Activated gamma-delta T cell (primary cell): ENCODE measurements around the gene TNRC18.

Experiments used
- DNase-seq: peaks from one replicate; lab custom pipeline; 2025; lab: John Stamatoyannopoulos, UW

Gene TNRC18

DNA sequence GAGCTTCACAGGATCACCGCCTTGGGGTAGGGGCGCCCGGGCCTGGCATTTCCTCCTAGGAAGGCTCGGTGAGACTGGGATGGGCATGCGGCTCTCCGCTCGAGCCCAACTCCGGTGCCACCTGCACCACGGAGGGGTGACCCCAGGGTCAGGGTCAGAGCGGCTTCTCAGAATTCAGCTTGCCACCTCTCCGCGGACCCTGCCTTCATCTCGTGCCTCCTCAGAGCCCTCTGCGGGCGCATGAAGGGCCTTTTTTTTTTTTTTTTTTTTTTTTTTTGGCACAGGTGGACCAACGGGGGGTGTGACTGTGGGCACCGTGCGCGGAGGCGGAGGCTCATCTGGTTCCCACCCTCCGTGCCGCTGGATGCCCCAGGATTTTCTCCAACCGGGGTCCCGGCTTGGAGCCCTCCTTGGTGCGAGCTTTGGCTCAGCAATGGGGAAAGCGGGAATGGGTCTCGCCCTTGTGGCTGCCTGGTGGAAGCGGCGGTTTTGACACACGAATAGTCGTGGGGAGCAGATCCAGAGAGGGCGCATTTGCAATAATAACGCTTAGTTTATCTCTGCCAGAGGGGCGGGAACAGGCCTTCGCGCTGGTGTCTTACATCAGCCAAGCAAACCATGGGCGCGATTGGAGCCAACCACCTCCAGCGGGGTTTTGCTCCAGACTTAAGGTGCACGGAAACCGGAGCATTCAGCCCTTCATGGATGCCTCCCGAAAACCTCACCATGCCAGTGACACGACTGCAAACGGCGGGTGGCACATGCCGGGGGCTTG is 5.0 kb upstream of the TNRC18 start:
- no peak for DNase-seq

DNA sequence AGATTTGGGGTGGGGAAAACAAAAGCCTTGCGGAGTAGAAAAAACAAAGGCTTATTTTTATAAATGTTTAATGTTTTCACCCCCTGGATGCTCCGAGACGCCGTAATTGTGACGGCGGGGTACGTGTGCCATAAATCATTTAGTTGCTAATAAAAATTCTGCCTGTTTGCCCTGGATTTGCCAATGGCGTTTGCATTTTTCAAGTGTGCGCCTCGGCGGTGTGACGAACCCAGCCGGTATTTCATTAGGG is 2.5 kb upstream of the TNRC18 start:
- DNase-seq, result no peak

DNA sequence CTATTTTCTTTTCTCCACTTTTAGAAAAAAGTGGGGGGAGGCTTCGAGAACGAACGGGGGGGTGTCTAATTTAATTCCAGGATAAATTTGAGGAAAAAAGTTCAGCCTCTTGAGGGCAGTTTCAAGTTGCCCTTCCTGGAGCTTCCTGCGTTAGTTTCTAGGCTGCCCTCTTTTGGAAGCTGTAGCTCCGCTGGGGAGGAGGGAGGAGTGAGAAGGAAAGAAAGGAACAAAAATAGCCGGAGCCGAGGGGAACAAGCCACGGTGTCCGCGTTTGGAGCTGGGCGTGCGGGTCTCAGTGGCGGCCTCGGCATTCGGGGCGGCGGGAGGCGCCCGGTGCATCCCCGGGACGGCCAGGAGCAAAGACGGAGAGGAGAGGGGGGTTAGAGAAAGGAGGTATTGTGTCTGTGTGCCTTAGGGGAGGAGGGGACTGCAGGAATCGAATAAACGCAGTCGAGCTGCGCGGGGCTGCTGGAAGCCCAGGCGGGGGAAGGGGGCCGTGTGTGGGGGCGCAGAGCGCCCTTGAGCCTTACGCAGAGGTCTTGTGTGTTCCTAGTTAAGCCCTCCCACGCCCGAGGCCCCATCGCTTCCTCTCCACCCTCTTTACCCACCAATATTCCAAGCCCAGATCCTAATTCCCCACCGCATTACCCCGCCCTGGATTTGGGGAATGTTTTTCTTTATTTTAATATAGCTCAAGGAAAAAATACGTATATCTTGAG is 2.0 kb upstream of the TNRC18 start:
- DNase-seq, result no peak

DNA sequence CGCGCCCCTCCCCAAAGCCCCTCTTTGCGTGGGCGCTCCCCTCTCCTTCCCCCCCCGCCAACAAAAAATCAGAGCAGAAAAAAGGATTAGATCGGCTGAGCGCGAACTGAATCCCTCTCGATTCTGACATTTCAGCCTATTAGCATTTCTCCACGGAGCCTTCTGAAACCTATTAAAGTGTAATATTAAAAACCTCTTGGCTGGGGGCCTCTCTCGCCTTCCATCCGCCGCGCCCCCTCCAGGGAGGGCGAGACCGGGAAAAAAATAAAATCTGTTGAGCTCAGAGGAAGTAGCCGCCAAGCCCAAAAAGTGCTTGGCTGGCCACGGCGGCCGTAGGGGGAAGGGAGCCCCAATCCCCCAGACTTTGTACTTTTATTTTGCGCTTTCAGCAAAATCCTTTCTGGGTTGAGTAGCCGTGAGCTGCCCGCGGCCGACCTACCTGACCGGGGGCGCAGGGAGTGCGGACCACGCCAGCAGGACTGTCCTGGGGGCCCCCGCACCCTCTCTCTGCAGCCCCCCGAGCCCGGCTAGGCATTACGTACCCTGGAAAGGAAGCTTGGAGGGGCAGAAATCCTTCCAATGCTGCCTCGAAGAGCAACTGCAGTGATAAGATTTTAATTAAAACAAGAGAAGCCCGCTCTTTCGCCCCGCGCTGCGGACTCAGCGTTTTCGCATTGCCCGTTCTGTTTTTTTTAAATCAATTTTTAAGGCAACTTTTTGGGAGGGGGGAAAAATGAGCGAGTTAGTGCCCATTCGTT is 1.3 kb upstream of the TNRC18 start:
- no peak for DNase-seq

DNA sequence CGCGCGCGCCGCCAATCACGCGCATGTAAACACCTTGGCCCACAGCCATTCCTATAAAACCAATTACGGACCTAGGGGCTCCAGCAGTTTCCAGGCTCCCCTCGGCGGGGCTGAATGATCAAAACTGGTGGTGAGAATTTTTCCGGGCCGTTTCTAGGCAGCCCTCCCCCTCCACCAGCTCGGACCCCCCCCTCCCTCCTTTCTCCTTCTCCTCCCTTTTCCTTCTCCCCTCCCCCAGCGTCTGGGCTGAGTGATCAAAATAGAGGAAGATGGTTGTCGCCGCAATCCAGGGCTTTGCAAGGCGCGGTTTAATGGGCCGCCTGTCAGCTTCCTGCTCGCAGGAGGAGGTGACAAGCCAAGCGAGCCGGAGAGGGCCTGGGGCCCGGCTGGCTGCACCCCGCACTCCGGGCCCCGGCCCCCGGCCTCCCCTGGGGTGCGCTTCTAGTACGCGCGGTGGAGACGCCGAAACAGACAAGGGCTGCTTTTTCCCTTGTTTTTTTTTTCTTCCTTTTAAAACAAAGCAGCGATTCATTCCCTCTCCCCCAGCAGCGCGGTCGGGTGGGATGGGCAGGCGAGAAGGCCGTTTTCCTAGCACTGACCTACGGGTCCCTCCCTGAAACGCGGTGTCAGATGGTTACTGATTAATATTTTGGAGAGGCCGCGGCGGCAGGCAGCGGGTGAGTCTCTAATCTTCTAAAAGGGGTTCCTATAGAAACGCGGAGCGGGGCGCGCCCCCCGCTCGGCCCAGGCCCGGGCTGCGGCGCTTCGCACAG is 528 bp upstream of the TNRC18 start:
- no peak for DNase-seq

DNA sequence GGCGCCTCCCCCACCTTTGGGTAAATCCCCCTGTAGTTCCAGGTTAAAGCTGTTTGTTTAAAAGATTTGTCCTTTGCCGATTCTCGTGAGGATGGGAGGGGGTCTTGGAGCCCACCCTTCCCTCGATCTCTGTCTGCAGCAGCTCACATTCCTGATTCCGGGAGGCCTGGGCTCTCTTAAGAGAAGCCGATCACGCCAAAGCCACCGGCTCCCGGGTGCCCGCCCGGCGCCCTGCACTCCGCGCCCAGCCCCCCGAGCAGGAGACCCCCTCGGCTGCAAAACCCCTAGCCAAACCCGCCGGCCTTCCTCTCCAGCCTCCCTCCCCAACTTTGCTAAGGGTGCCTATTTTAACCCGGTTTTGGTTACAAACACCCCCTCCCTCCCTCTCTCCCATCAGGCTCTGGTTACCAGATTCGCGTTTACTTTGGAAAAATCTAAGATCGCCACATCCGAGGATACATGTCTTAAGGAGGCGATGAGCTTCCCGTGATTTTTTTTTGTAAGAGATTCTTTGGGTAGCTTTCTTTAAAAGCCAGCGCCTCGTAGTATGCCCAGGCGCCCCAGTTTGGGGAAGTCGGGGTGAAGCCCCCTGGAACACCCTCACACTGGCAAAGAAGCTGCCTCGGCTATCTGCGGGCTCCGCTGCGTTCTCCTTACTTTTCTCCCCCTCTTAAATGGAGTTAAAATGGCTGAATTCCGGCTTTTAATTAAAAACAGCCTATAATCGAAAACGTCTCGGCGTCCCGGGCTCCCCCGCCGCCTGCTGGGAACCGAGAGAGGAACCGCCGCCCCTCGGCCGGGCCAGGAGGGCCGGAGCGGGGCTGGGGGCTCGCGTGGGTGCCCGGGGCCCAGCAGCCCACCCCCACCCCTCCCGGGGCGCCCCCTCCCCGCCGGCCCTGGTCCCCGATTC is 983 bp downstream of the TNRC18 start:
- DNase-seq, result no peak

DNA sequence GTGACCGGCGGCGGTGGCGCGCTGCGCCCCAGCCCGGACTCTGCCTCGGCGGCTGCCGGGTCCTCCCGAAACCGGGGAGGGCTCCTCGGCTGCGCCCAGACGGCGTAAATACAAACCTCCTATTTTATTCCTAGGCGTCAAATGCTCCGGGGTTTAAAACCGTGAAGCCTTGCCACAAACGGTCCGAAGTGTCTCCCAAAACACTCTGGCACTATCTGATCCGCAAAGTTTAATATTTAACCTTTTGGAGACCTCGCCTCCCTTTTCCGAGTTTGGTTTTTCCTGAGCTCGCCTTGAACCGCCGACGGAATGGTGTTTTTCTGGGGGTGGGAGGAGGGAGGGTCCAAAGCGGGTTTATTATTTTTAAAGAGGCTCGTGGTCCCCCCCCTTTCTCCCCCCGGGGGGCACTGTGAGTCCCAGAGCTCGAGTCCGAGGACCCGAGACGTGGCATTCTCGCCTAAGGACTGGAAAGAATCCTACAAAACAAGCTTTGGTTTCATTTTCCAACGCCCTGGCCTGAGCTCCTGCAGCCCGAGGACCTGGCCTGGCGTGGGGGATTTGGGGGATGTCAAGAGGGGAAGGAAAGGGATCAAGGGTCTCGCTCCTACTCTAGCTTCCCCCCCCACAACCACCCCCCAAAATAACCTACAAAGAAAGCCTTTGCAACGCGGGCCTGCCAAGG is 1.8 kb downstream of the TNRC18 start:
- no peak for DNase-seq

DNA sequence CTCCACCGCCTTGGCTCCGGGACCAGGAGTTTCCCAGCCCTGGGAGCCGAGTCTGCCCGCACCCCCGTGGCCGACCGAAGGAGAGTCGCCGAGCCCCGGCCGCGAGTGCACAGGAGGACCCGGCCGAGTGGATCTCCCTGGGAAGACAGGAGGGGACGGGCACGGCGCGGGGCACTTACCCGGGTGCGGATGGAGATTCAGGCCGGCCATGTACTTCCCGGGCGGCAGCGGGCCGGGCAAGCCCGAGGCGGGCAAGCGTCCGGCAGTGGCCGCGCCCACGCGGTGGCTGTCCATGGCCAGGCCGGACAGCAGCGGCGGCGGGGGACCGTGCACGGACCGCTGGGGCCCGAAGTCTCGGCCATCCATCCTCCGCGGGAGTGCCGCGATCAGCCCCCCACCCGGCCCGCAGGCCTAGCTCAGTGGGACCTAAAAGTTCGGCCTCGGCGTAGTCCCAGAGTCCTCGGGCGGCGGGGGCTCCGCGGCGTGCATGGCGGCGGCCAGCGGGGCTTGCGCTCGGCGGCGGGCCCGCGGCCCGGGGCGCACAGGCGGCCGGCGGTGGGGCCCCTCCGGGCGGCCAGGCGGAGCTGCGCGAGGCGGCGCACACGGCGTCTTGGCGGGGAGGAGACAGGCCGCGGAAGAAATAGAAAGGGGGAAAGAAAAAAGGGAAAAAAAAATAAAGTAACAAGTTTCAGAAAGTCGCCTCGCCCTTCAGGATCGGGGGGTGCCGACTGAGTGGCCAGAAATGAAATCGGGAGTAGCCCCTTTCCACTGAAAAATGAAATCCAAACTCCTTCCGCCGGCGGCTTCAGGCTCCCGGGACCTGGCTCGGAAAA is 2.5 kb downstream of the TNRC18 start:
- no peak for DNase-seq

DNA sequence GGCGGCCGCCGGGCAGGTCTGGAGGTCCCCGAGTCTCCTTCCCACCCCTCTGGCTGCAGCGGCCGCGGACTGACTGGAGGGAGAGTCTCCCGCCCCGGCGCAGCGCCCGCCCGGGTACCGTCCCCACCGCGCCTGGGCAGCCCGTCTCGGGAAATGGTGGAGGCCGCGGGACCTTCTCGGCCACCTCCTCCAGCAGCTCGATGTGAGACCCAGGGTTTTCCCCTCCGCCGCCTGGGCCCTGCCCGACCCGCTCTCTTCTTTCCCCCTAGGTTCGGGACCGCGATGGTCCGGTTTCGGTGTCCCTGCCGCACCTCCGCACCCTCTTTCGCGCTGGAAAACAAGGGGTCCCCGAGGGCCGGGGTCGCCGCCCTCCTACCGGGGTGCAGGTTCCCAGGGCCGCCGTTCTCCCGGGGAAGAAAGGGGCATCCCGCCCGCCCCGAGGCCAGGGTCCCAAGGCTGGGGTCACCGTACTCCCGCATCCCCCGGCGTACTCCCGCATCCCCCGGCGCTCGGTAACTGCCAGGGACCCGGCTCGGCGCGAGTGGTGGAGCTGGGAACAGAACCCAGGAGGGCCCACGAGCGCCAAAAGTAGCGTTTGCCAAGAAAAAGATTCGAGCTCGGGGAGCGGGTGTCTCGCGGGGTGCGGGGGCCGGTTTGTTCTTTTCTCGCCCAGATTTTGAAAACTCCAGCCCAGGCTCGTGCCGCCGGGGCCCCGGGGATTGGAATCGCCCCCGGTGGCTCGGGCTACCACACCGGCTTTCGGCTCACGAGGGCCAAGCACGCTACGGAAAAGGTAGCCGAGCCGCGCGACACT is 3.4 kb downstream of the TNRC18 start:
- no peak for DNase-seq

DNA sequence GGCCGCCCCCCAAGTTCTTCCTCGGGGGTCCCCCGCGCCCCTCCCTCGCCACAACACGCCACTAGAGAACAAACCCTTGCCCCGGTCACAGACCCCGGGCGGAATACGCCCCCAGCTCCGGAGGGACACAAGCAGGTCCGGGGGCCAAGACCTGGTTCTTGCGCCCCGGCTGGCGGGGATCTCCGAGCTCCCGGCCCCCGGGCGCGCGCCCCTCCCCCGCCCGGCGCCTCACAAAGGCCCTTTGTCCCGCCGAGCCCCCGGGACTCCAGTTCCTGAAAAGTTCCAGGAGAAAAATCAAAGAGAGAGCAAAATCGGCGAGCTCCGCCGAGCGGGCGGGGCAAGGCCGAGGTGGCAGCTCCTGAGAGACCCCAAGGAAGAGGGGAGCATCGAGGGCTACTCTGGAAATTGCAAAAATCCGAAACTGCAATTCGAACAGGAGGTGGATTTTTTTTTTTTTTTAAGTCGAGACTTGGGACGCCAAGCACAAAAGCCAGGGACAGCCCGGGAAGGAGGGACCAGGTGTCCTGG is 4.0 kb downstream of the TNRC18 start:
- DNase-seq, result no peak

DNA sequence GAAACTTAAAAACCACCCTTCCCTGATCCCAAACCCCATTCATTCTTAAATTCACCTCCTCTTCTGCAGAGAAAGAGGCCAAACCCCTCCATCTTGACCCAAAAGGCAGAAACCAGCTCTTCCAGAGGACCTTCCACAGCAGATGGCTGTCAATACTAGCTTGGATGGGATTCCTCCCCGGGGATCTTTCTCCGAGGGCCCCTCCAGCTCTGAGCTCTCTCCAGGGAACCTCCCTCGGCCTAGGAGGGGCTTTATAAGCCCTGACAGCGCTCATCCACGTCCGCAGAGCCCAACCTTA is 5.4 kb downstream of the TNRC18 start:
- DNase-seq, result no peak

DNA sequence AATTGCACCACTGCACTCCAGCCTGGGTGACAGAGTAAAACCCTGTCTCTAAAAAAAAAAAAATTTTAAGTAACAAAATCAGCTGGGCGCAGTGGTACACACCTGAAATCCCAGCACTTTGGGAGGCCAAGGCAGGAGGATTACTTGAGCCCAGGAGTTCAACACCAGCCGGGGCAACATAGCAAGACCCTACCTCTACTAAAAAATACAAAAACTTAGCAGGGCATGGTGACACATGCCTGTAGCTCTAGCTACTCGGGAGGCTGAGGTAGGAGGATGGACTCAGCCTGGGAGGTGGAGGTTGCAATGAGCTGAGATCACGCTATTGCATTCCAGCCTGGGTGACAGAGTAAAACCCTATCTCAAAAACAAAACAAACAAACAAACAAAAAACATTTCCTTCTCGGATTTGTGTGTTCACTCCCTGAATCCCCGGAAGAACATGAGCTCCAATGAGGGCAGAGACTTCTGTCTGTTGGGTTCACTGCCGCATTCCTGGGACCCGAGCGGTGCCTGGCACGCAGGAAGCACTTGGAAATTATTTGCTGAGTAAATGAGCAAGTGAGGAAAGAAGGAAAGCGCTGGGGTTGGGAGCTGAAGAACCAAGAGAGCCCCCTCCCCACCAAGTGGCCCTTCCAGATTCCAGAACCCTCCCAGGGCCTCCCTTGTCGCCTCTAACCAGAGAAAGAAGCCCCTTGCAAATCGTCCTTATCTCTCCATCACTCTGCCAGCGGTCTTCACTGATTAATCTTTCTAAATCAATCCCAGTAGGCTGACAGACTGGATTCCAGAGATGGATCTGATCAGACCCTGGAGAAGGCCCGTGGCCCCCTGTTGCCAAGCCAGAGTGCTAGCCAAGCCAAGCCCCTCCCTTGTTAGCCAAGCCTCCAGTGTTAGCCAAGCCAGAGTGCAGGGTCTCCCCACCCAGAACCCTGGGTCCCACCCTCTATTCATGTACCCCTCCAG is 6.2 kb downstream of the TNRC18 start:
- DNase-seq, result no peak

DNA sequence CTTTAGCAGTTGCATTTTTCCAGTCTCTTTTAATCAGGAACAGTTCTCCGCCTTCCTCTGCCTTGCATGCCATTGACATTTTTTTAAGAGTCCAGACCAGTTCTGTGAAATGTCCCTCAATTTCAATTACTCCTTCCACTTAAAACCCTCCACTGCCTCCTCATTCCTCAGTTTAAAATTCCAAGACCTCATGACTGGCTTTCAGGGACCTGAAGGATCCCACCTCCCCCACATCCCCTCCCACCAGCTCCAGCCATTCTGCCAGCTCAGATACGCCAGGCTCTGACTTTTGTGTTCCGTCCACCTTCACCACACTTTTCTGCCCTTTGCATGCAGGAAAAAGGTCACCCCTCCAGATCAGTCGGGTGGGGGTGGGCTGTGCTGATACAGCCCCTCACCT is 8.7 kb downstream of the TNRC18 start:
- no peak for DNase-seq

DNA sequence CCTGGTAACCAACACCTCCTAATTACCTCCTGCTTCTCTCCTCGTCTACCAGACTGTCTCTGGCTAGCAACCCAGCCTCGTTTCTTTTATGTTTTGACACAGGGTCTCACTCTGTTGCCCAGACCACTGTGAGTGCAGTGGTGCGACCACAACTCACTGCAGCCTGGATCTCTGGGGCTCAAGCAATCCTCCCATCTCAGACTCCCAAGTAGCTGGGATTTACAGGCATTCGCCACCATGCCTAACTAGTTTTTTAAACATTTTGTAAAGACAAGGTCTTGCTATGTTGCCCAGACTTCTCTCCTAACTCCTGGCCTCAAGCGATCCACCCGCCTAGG is 10.2 kb downstream of the TNRC18 start:
- DNase-seq, result no peak

DNA sequence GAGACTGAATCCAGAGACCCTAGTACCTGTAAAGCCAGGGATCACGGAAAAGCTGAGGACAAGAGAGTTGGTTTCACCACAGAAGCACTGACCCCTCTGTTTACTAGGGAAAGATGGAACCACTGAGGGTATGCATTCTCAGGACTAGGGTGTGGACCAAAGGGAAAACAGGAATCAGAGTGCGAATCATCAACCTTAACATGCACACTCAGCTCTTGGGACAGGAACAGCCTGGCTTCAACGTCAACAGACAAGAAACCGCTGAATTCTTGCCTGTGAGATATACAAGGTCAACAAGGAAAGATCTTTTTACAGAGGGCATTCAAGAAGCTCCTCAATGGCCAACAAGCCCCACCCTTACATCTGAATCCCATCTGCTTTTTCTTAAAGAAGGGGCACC is 14.9 kb downstream of the TNRC18 start:
- DNase-seq, result no peak

DNA sequence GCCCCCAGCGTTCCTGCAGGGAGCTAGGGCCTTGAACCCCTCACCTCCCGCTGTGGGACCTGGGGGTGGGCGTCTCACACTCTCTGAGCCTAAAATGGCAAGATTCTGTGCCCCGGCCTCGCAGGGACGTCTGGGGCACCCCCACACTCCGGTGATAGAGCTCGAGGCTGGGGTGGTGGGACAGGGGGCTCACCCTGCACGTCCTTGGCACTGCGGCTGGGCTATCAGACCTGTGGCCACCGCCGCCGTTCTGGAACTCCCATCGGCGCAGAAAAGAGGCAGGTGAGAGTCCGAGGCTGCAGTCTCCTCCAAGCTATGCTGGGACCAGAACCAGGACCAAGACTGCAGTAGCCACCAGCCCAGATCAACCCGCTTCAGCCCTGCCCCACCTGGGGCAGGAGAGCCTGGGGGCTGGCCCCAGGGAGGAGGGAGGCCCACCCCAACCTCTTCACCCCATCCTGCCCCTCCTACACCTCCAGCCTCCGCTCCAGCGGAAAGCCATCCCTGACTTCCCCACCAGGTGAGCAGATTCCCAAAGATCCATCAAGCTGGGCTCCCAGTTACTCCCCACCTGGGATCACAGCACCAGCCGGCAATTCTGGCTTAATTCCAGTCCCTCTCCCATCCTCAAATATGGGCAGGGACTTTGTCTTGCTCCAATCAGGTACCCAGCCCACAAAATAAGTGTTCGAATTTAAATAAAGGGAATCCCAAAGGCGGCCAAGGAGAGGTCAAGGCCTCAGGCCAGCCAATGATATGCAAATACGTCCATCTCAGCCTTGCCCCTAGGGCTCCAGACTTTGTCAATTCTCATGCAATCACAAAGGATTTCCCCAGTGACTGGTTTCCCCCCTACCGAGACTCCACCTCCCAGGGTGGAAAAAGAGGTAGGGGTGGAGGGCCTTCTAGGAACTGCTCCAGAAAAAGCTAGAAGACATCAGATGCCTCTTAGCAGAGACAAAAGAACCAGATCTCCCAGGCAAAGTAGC is 16.4 kb downstream of the TNRC18 start:
- no peak for DNase-seq

DNA sequence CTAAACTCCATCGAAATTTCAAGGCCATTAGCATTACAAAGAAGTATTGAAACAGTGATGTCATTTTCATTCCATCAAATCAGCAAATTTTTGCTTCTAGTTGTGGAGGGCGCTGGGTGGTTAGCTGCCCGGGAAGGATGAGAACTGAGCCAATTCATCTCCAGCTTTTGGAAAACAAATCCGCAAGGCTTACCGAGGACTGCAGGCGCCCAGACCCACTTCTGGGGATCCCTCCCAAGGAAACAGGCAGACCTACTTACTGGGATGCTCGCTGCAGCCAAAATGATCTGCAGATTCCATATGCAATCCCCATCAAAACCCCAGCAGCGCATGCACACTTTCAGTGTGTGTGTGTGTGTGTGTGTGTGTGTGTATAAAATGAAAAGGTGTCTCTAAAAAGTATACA is 19.2 kb downstream of the TNRC18 start:
- DNase-seq, result no peak
